Dedifferentiated amniotic fluid mesenchymal stem cell (primary cell): ENCODE results near the gene FASN.

ENCODE experiments used
- DNase-seq: peaks from one replicate; pipeline ENCODE4 v3.0.0-alpha.2; 2016; ENCODE audit errors: extremely low spot score

Gene FASN

GRCh38 chr17:82101767-82102679 is 4.0 kb upstream of the FASN start:
- DNase-seq = no peak

- no peak for DNase-seq
Measured at GRCh38 chr17:82101301-82101715, 3.3 kb upstream of the FASN start.

GRCh38 chr17:82100502-82101298 is 2.7 kb upstream of the FASN start:
- DNase-seq = no peak

GRCh38 chr17:82098939-82099763 is 1.1 kb upstream of the FASN start:
- DNase-seq = no peak

GRCh38 chr17:82097919-82098168 is 192 bp downstream of the FASN start:
- no peak for DNase-seq

- DNase-seq = peak; percentile 25
Measured at GRCh38 chr17:82097184-82097918, 685 bp downstream of the FASN start.

- DNase-seq = no peak
Measured at GRCh38 chr17:82096709-82097183, 1.3 kb downstream of the FASN start.

GRCh38 chr17:82095777-82096708 is 2.0 kb downstream of the FASN start:
- no peak for DNase-seq

GRCh38 chr17:82094931-82095776 is 2.9 kb downstream of the FASN start:
- no peak for DNase-seq

GRCh38 chr17:82092995-82093751 is 4.9 kb downstream of the FASN start:
- no peak for DNase-seq

- DNase-seq = no peak
Measured at GRCh38 chr17:82092628-82092994, 5.4 kb downstream of the FASN start.

GRCh38 chr17:82092094-82092586 is 5.9 kb downstream of the FASN start:
- DNase-seq = no peak

GRCh38 chr17:82091264-82092066 is 6.6 kb downstream of the FASN start:
- DNase-seq = no peak

GRCh38 chr17:82090549-82091263 is 7.3 kb downstream of the FASN start:
- no peak for DNase-seq

- DNase-seq = no peak
Measured at GRCh38 chr17:82089723-82090548, 8.1 kb downstream of the FASN start.
